ENCODE measurements around the gene HSD17B2.
"Not testable (repeated sequence)": the region's sequence is repeated elsewhere in the genome, so short reads cannot be mapped to it uniquely, and the experiment has no call there.

Gene HSD17B2

DNA sequence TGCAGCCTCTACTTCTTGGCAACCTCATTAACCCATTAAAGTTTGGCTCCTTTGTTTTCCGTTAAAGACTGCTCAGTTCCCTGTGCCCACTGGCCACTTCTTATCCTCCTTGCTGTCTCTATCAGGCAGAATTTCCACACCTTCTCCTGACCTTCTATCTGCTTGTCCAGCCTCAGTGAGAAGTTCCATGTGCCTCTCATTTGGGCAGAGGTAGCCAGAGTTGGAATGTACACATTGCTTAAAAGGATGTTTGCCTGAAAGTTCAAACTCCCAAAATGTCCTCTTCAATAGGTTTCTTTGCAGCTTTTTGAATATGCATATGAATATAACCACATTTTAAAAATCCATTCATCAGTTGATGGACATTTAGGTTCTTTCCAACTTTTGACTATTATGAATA lies 47.0 kb downstream of the HSD17B2 start:
- no peak for DNase-seq (ENCODE audit: low read depth)

DNA sequence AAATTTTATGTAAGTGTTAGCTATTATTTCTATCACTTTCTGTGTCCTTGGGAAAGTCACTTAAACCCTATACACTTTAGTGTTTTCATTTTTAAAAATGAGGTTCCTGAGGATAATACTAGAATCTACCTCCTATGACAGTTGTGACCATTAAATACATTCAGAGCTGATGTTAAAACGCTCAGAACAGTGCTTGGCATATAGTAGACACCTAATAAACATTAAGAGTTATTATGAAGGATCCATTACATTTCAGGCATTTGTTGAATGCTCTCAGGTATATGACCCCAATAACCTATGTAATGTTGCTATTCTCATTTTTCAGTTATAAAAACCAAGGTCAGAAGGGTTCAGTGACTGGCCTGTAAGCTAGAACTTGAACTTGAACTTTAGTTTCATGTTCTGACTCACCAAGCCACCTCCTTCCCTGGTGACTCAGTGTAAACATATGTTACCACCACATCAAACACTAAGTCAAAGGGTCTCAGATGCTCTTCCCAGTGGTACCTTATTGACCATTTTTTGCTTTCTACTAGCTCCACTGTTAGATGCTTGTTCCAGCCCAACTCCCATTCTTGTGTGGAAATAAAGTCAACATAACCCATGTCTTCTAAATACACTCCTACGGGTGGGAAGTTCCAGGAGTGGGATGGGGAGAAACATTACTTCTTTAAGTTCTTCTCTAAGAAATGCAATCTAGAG lies 47.6 kb downstream of the HSD17B2 start:
- no peak for DNase-seq (ENCODE audit: low read depth)

DNA sequence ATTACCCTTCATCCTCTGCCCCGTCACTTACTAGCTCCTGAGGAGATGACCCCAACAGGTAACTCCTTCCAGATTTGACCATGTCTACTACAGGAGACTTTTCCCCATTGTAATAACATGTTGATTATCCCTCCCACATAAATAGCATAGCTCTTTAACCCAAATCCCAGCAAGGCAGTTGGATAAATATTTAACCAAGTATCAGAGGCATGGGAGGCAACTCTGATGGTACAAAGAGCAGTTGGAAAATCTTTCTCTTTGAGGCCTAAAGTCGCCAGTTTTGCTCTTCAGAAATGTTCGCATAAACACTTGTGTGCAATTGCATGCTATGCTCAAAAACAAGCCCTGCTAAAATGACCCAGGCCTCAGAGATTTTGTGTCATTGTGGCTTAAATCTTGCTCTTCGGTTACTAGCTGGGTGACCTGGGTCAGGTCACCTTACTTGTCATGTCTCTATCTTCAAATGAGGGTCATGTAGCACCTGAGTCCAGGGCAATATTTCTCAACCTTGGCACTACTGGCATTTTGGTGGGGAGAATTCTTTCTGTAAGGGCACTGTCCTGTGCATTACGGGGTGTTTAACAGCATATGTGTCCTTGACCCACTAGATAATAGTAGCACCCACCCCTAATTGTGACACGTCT lies 48.8 kb downstream of the HSD17B2 start:
- DNase-seq (ENCODE audit: low read depth), result no peak

DNA sequence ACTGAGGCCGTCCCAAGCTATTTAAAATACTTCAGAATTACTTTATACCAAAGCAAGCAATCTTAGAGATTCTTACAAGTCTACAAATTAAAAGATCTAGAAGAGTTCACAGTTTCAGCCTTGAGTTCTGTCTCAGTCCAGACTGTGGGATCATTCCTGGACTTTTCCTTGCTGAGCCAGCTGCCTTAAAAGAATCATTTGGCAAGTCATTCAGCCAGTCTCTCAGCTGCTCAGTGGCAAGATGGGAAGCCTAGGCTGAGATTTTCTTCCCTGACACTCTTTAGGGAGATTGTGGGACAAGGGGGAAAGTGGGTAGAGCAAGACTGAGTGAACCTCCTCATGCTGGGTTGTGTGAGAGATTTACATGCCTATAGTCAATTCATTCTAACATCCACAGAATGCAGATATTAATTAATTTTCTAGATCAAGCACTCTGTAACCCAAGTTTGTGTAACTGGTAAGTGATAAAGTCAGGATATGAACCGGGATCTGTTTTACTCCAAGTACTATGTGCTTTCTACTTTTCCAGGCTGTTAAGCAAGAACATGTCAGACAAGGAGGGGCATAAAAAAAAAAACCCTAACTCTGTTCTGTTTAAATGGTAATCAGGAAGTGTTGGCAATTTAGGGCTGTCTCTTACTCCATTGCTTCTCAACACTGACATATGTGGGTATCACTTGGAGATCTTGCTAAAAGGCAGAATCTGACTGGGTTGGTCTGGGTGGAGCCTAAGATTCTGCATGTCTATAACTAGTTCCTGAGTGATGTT lies 50.1 kb downstream of the HSD17B2 start:
- no peak for DNase-seq (ENCODE audit: low read depth)

DNA sequence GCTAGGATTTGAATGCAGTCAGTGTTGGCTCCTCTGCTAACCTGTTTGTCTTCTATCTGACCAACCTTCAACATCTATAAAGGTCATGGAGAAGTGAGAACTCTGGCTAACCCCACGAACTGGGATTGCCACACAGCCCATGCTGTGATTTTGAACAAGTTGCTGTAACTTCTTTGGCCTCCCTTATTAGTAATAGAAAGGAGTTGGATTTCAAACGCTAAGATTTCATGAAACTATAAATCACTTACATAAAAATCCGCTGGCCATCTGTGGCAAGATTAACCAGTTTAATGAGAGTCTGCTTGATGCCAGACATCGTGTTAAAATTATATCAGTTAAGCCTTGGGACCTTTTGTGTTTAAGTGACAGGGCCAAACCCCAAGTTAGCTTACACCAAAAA lies 53.4 kb downstream of the HSD17B2 start:
- DNase-seq (ENCODE audit: low read depth), result peak; percentile 28

DNA sequence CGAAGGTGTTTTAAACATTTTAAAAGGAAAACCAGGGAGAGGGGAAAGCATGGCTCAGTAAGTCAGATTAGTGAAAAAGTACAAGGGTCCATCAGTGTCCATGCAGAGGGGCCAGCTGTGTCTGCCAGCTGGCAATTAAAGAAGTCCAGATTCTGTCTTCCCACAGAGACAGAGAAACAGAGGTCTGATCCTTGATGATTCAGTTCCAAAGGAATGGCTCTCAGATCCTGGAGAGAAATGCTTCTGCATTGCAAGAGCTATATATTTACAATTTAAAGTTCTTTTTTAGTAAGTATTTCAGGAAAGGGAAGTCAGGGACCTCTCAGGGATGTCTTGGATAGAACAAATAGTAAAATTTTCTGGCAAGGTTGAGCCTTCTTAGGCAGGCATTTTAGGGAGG lies 56.2 kb downstream of the HSD17B2 start:
- no peak for DNase-seq (ENCODE audit: low read depth)

DNA sequence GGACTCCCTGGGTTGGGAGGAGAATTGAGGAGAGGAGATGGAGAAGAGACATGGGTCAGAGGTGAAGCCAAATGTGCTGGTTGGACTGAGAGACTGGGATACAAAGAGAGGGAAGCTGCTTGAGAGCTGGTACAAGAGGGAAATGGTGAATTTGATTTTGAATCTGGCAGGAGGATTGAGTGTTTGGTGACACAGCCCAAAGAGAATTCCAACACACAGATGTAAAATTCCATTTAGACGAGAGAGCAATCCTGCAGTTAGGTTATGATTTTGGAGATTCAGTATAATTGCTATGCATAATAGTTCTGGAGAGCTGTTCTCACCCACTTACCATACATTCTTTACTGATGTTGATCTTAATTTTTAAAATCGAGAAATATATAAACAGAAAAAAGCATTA lies 57.7 kb downstream of the HSD17B2 start:
- no peak for DNase-seq (ENCODE audit: low read depth)

DNA sequence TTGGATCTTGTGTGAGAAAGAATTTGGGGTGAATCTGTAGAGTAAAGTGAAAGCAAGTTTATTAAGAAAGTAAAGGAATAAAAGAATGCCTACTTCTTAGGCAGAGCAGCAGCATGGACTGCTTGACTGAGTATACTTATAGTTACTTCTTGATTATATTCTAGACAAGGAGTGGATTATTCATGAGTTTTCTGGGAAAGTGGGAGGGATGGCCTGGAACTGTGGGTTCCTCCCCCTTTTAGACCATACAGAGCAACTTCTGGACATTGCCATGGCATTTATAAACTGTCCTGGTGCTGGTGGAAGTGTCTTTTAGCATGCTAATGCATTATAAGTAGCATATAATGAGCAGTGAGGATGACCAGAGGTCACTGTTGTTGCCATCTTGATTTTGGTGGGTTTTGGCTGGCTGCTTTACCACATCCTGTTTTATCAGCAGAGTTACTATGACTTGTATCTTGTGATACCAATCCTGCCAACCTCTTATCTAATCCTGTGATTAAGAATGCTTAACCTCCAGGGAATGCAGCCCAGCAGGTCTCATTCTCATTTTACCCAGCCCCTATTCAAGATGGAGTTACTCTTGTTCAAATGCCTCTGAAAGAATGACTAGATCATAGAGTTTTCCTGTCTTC lies 58.7 kb downstream of the HSD17B2 start:
- DNase-seq (ENCODE audit: low read depth), result no peak

DNA sequence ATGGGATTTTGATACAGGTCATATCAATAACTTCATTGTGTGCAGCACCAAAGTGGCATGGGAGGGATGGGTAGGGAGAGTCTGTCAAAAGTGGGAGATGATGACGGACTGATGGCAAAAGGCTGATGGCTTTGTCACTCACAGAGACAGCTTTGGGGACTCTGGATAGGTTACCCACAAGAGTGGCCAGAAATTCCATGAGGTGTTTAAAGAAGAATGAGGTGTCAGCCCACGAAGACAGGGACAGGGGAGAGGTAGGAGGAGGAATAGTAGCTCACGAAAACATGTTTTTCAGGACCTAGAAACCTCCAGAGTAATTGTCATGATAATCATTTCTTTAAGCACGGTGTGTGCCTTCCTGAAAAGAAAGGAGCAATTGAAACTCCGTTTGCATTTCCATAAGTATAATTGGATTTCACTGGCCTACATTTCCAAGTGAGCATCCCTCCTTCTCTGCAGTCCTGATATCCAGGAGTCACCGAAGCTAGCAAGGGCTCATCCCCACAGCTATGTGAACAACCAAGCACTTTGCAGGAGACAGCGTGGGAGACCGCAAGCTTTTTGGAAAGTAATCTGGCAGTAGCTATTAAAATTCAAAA lies 60.0 kb downstream of the HSD17B2 start:
- no peak for DNase-seq (ENCODE audit: low read depth)

DNA sequence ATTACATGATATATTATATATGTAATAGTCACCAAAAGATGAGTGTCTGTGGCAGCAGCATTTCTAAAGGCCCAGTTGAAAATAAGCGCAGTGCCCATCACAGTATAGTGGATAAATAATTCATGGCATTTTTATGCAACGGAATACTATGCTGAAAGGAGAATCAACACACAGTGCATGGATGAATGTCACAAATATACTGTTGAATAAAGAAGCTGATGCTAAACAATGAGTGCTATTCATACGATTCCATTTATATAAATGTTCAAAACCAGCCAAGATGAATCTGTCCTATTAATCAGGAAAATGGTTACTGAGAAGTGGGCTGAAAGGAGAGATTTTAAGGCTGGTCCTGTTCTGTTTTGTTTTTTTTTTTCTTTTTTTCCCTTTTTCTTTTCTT lies 61.6 kb downstream of the HSD17B2 start:
- DNase-seq (ENCODE audit: low read depth), result no peak

DNA sequence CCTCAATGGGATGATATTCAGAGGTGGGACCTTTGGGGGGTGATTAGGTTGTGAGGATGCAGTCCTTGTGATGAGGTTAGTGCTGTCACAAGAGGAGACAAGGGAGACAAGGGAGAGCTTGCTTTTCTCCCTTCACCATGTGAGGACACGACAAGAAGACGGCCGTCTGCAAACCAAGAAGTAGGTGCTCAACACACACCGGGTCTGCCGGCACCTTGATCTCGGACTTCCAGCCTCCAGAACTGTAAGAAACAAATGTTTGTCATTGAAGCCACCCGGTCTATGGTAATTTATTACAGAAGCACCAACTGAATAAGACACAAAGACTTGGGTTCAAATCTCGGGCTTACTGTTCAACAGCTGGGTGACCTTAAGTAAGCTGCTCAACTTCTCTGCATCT lies 70.1 kb downstream of the HSD17B2 start:
- DNase-seq (ENCODE audit: low read depth), result no peak

DNA sequence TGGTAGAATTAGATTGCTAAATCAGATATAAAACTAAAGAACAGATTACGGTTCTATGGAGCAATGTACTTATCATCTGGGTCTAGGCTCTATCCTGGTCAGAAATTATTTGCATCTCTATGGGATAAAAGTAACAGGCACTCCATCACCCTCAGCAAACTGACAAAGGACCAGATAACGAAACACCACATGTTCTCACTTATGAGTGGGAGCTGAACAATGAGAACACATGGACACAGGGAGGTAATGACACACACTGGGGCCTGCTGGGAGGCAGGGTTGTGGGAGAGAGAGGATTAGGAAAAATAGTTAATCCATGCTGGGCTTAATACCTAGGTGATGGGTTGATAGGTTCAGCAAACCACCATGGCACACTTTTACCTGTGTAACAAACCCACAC lies 73.0 kb downstream of the HSD17B2 start:
- no peak for DNase-seq (ENCODE audit: low read depth)

DNA sequence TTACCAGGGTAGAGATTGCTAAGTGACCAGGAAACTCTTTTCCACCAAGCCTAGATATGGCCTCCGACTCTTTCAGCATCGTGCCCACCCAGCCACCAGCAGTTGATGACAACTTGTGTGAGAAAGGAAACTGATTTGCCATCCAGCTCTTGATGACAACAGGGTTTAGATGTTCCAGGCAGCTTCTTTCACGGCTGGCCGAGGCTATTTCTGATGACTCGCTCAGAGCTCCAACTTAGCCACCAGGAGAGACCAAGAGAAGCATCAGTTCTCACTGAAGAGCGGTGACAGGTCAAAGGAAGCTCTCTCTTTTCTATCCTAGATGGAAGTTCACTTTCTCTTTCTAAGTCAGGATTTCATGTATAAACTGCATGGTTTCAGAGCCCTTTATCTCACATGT lies 73.7 kb downstream of the HSD17B2 start:
- no peak for DNase-seq (ENCODE audit: low read depth)

DNA sequence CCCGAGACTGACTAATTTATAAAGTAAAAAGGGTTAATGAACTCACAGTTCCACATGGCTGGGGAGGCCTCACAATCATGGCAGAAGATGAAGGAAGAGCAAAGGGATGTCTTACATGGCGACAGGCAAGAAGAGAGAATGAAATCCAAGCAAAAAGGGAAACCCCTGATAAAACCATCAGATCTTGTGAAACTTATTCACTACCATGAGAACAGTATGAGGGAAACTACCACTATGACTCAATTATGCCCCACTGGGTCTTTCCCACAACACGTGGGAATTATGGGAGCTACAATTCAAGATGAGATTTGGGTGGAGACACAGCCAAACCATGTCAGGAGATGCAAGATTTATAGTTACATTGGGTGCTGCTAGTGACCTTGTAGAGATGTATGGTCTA lies 74.2 kb downstream of the HSD17B2 start:
- DNase-seq (ENCODE audit: low read depth), result not testable (repeated sequence)

DNA sequence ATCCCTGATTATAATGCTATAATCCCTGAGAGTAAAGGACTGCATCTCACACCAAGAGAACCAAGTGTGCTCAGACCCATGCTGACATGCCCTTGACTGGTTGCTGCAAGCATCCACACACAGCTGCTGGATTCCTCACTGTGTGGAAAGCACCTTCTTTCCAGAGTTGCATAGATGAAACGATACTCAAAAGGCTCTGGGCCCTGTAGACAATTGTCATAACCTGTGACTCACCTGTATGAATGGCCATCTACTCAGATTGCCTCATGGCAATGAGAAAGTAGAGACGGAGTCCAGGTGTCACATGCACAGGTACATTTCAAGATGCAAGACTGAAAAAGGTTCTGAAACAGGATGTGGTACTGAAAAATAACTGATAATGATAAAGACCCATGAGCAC lies 76.9 kb downstream of the HSD17B2 start:
- no peak for DNase-seq (ENCODE audit: low read depth)

DNA sequence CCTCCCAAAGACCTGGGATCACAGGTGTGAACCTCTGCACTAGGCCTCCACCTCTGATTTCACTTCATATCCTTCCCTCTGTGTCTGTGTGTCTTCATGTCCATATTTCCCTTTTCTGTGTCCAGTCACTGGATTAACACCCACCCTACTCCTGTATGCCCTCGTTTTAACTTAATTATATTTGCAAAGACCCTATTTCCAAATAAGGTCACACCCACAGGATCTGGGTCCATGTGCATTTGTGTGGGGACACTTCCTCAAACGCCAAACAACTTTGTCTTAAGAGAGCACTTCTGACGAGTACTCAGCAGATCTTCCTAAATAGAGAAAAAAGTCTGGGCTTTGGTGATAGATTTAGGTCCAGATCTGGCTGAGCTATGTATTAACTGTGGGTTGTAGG lies 78.7 kb downstream of the HSD17B2 start:
- no peak for DNase-seq (ENCODE audit: low read depth)

DNA sequence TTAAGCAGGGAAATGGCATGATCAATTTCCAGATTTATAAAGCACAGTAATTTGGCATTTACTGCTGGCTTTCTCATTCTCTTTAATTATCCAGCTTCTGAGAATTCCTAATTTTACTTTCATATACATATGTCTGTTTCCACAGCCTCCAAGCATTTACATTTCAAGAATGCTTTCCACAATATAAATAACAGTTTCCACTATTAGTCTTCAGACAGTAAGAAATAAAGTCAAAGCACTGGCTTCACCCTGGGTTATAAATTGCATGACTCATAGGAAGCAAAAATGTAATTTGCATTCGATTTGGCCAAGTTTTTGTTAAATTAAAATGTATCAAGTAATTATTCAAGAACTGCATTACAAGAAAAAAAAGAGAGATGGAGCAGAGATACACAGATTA lies 81.5 kb downstream of the HSD17B2 start:
- DNase-seq (ENCODE audit: low read depth), result no peak

DNA sequence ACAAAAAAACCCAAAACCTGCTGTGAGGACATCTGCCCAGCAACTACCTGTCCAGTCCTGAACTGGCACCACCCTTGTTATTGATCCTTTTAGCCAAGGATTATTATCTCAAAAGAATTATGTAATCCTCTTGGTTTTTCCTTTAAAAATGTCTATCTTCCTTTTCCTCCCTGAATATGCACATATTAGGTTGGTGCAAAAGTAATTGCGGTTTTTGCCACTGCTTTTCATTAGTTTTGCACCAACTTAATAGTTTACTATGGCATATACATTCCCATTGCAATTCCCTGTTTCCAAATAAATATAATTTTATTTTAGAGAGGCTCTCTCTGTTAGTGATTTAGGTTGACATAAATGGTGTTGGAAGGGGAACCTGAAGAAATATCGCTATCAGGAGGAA lies 83.7 kb downstream of the HSD17B2 start:
- DNase-seq (ENCODE audit: low read depth), result no peak

DNA sequence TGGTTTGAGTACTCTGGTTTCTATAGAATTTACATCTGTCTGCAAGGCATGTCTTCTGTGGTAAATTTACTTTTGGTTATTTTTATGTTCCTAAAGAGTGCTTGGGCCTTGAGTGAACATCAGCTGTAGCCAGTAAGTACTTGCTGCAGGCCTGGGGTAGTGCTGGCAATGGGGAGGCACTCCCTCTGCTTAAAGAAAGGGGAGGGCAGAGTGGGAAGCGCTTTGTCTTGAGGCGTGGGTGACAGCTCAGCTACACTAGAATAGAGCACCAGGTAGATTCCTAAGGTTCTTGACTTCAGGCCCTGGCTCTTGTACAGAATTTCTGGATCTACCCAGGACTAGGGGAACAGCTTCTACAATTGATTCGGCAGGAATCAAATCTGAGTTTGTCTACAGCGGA lies 84.4 kb downstream of the HSD17B2 start:
- DNase-seq (ENCODE audit: low read depth), result no peak

DNA sequence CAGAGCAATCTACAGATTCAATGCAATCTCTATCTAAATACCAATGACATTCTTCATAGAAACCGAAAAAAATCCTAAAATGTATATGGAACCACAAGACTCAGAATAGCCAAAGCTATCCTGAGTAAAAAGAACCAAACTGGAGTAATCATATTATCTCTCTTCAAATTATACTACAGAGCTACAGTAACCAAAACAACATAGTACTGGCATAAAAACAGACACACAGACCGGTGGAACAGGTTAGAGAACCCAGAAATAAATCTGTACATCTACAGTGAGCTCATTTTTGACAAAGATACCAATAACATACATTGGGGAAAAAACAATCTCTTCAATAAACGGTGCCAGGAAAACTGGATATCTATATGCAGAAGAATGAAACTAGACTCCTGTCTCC lies 89.6 kb downstream of the HSD17B2 start:
- no peak for DNase-seq (ENCODE audit: low read depth)

DNA sequence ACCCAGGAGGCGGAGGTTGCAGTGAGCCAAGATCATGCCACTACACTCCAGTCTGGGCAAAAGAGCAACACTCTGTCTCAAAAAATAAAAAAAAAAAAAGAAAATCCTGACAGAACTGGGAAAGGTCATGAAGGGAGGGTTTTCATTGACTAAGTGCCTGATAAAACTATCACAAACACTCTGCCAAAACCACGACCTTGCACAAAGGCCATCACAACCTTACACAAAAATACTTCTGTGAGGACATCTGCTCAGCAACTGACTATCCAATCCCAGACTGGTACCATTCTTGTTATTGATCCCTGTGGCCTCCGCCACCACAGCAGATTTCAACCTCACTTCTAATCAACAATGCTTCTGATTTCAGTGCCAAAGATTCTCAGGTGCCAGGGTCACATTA lies 94.8 kb downstream of the HSD17B2 start:
- no peak for DNase-seq (ENCODE audit: low read depth)

DNA sequence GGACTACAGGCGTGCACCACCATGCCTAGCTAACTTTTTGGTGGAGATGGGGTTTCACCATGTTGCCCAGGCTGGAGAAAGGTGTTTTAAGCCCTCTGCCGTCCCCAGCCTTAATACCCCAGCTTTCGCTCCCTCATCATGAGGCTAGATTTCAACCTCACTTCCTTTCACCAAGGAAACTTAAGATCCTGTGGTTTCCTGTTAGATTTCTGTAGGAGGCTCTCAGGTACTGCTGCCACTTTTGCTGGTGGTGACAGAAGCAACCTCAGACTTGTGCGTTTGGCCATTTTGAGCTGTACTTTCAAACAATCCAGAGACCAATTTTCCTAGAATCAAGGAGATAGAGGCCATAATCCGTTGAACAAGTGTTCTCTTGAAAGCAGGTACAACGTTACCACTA lies 98.7 kb downstream of the HSD17B2 start:
- no peak for DNase-seq (ENCODE audit: low read depth)

DNA sequence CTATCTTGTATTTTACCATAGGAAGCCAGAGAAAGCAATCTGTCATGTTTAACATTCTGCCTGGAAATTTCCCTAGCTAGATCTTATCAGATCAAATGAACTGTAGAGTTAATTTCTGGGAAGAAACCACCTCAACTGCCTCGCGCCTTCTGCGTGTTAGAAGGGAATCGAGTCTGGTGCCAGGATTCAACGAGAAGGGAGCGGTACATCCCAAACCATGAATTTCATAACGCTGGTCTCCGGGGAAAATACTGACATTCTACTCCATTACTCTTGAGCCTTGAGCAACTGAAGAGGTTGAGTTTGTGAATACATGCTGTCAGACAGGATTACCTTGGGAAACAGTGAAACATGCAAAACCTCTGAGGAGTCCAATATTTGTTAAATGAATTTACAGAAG lies 99.8 kb downstream of the HSD17B2 start:
- DNase-seq (ENCODE audit: low read depth), result no peak

All from GM04504 (cell line).